Left lung (tissue), 10 donors: ENCODE results near the gene HECTD1. TPM values are rescaled to one million over a fixed set of nuclear protein-coding genes. Genes with fewer than 3 reads are reported as not detected.

Experiments used
- ATAC-seq: fragments of 200-7000 bp; cut with Tn5 transposase; one replicate; pipeline ENCODE4 v1.9.1; 2020; ENCODE audit warnings: moderate library complexity
- DNase-seq, 4 donors: peaks; one replicate each; pipeline ENCODE4 v3.0.0-alpha.2; 2013 to 2020
- H3K27ac ChIP-seq, 2 donors: fragments of 200-600 bp; sonication (generic) in 1 of 2; one replicate each; pipeline versions ENCODE4 v1.5.0 to v1.8.0; 2020 to 2021
- H3K27me3 ChIP-seq, 2 donors: fragments of 200-600 bp; sonication (generic) in 1 of 2; one replicate each; pipeline versions ENCODE4 v1.5.0 to v1.8.0; 2020 to 2021
- H3K36me3 ChIP-seq, 2 donors: fragments of 200-600 bp; sonication (generic) in 1 of 2; one replicate each; pipeline versions ENCODE4 v1.5.0 to v1.8.0; 2020 to 2021
- H3K4me1 ChIP-seq, 2 donors: fragments of 200-600 bp; one replicate each; pipeline ENCODE4 v1.8.0; 2021
- H3K4me3 ChIP-seq, 2 donors: fragments of 200-600 bp; sonication (generic) in 1 of 2; one replicate each; pipeline versions ENCODE4 v1.5.0 to v1.8.0; 2020 to 2021; ENCODE audit warnings: mild to moderate bottlenecking in 1 of 2
- H3K9me3 ChIP-seq, 2 donors: fragments of 200-600 bp; sonication (generic) in 1 of 2; one replicate each; pipeline versions ENCODE4 v1.5.0 to v1.8.0; 2020 to 2021
- CTCF ChIP-seq, 2 donors: fragments of 200-600 bp; sonication (generic) in 1 of 2; IDR thresholded peaks; one replicate each; pipeline versions ENCODE4 v1.5.0 to v1.8.0; 2021; ENCODE audit warnings: antibody characterized with exemption in 2 of 2
- intact Hi-C, 2 donors: fragments of 100-400 bp; cut with DNase I; formaldehyde crosslinking; loops; one replicate each; pipeline versions ENCODE4 v1.11.2 to v1.14.2; 2022
- polyA plus RNA-seq, 6 donors: library from polyadenylated mRNA; unstranded; fragments of 120-200 nt; gene quantifications; one replicate each; pipeline ENCODE4 v1.2.1, GENCODE V29; 2013; ENCODE audit not compliant: insufficient read length in 6 of 6
- total RNA-seq, 2 donors: library from RNA; stranded (reverse); fragmentation: NEBNext Ultra II Directional; extraction: Animal tissue kit (Norgen Biotek cat#: 25700); gene quantifications; one replicate each; pipeline ENCODE4 v1.2.1, GENCODE V29; 2021
- donor health status: DM: no; HTN: yes; CAD: no.
- donor health status: DM: no; HTN: no; CAD: no.

The HECTD1 gene
- total and polyA plus RNA-seq, 8 donors: 160 to 203 (median 192) TPM

- H3K4me1 ChIP-seq: no peaks in the 10 kb centered on the region
- H3K9me3 ChIP-seq: no peaks in the 10 kb centered on the region
- no peak for TF ChIP-seq CTCF (IDR thresholded peaks at IDR 0.05)
- intact Hi-C loops: no loop called here
- H3K27me3 ChIP-seq: no peaks in the 10 kb centered on the region
- DNase-seq: no peak
- no peak overlapping the region for H3K27ac ChIP-seq
- no peak for ATAC-seq
- H3K36me3 ChIP-seq: peaks cover 0 to 92% of the 10 kb centered on the region in 2 donors
- no peak overlapping the region for H3K4me3 ChIP-seq
These were observed 33.2 kb downstream of the HECTD1 start for GRCh38 chr14:31174433-31174832.

- no peak for TF ChIP-seq CTCF (IDR thresholded peaks at IDR 0.05)
- no peak overlapping the region for H3K27ac ChIP-seq
- DNase-seq (no peak), ATAC-seq (no peak)
- H3K9me3 ChIP-seq: no peaks in the 10 kb centered on the region
- no peaks in the 10 kb centered on the region for H3K4me1 ChIP-seq
- H3K36me3 ChIP-seq: peaks cover 0 to 99% of the 10 kb centered on the region in 2 donors
- H3K4me3 ChIP-seq: no peak overlapping the region
- no peaks in the 10 kb centered on the region for H3K27me3 ChIP-seq
- intact Hi-C loops: no loop called here
These were observed 34.3 kb downstream of the HECTD1 start for GRCh38 chr14:31173120-31173837.

GRCh38 chr14:31172084-31172483 lies 35.5 kb downstream of the HECTD1 start:
- ATAC-seq: no peak
- intact Hi-C loops: no loop called here
- peaks cover 0 to 99% of the 10 kb centered on the region in 2 donors for H3K36me3 ChIP-seq

GRCh38 chr14:31170411-31170810 lies 37.2 kb downstream of the HECTD1 start:
- ATAC-seq (no peak), DNase-seq (no peak)
- no peak for TF ChIP-seq CTCF (IDR thresholded peaks at IDR 0.05)
- Histone ChIP-seq H3K4me1 (peaks cover 0 to 10% of the 10 kb centered on the region in 2 donors), H3K9me3 (no peaks in the 10 kb centered on the region), H3K27me3 (no peaks in the 10 kb centered on the region), H3K36me3 (peaks cover 0 to 99% of the 10 kb centered on the region in 2 donors), H3K4me3 (no peak overlapping the region), H3K27ac (no peak overlapping the region)
- intact Hi-C loops: no loop called here

More at GRCh38 chr14:31172084-31172483, 35.5 kb downstream of the HECTD1 start:
- Histone ChIP-seq H3K4me3 (no peak overlapping the region), H3K27me3 (no peaks in the 10 kb centered on the region), H3K27ac (no peak overlapping the region), H3K9me3 (no peaks in the 10 kb centered on the region), H3K4me1 (no peaks in the 10 kb centered on the region)
- no peak for TF ChIP-seq CTCF (IDR thresholded peaks at IDR 0.05)
- DNase-seq: no peak

- Histone ChIP-seq H3K4me1 (peaks cover 5 to 15% of the 10 kb centered on the region in 2 donors), H3K36me3 (peaks cover 0 to 99% of the 10 kb centered on the region in 2 donors), H3K27me3 (no peaks in the 10 kb centered on the region), H3K9me3 (no peaks in the 10 kb centered on the region), H3K27ac (no peak overlapping the region), H3K4me3 (no peak overlapping the region)
- ATAC-seq (no peak), DNase-seq (no peak)
- intact Hi-C loops: no loop called here
- no peak for TF ChIP-seq CTCF (IDR thresholded peaks at IDR 0.05)
These were observed 37.7 kb downstream of the HECTD1 start for GRCh38 chr14:31169877-31170276.
